HCT116 (cell line): Measurements from ENCODE around the gene WBP1L. TPM values are rescaled to one million over a fixed set of nuclear protein-coding genes. Genes with fewer than 3 reads are reported as not detected.

Experiments used
- ATAC-seq: fragments of 200-7000 bp; cut with Tn5 transposase; 2 replicates; pipeline ENCODE4 v1.9.1; 2020; ENCODE audit warnings: mild to moderate bottlenecking, moderate library complexity
- BruUV-seq: library from RNA; stranded (reverse); fragments of 400-500 nt; replicated peaks from 2 replicates; lab custom pipeline; 2021; lab: Mats Ljungman, UMichigan
- CTCF ChIA-PET: fragments of 300-600 bp; sonication (Branson Sonifier 250); formaldehyde crosslinking; loops from one replicate; lab custom pipeline; 2021; ENCODE audit warnings: antibody characterized with exemption; lab: Charles Lee
- POLR2A ChIA-PET: fragments of 300-600, 350-600 bp; sonication (Branson Sonifier 250); formaldehyde crosslinking; loops from one replicate; lab custom pipeline; 2021; ENCODE audit warnings: antibody characterized with exemption; lab: Charles Lee
- RAD21 ChIA-PET, 2 experiments: fragments of 300-600 bp; sonication (Branson Sonifier 250); formaldehyde crosslinking; loops; one replicate each; lab custom pipeline; 2023; ENCODE audit warnings: low total read pairs in 2 of 2; ENCODE audit not compliant: uncharacterized antibody in 2 of 2, unreplicated experiment in 2 of 2, low non-redundant PET in 1 of 2; lab: Charles Lee
- DNase-seq: peaks from one replicate; pipeline ENCODE4 v3.0.0-alpha.2; 2010; ENCODE audit warnings: low read depth, low spot score
- H2AFZ ChIP-seq: fragments of 200-600 bp; shearing (Covaris generic), sonication (generic); 2 replicates; pipeline ENCODE4 v1.6.1; 2017; ENCODE audit warnings: low read depth, mixed run types, mixed read lengths, antibody characterized with exemption, low read length; ENCODE audit not compliant: poor library complexity, severe bottlenecking
- H3K27ac ChIP-seq: 2 replicates; pipeline ENCODE4 v1.5.1; 2012; ENCODE audit warnings: low read depth, low read length
- H3K27me3 ChIP-seq: fragments of 200-600 bp; sonication (generic); 2 replicates; pipeline ENCODE4 v1.6.1; 2016; ENCODE audit warnings: mixed run types, low read length, mixed read lengths; ENCODE audit not compliant: insufficient read depth
- H3K36me3 ChIP-seq, 2 experiments: fragments of 200-500 bp in 1 of 2; fragments of 200-600 bp in 1 of 2; sonication (Bioruptor generic) in 1 of 2; sonication (generic) in 1 of 2; 2 replicates each; pipeline versions ENCODE4 v1.5.1 to v1.6.1; 2014 to 2016; ENCODE audit warnings: low read length in 2 of 2, inconsistent platforms in 1 of 2, mixed read lengths in 1 of 2, mixed run types in 1 of 2; ENCODE audit not compliant: insufficient read depth in 2 of 2, control insufficient read depth in 1 of 2
- H3K4me1 ChIP-seq, 2 experiments: fragments of 200-600 bp in 1 of 2; sonication (generic) in 1 of 2; 2 replicates each; pipeline versions ENCODE4 v1.5.1 to v1.6.1; 2012 to 2017; ENCODE audit warnings: low read length in 2 of 2, inconsistent platforms in 1 of 2, mild to moderate bottlenecking in 1 of 2, mixed read lengths in 1 of 2, mixed run types in 1 of 2, moderate library complexity in 1 of 2; ENCODE audit not compliant: insufficient read depth in 2 of 2, control insufficient read depth in 1 of 2
- H3K4me2 ChIP-seq: fragments of 200-600 bp; sonication (generic); 2 replicates; pipeline ENCODE4 v1.6.1; 2017; ENCODE audit warnings: mixed run types, low read length, mixed read lengths
- H3K4me3 ChIP-seq, 2 experiments: fragments of 200-600 bp in 1 of 2; sonication (generic) in 1 of 2; replicated peaks in 1 of 2; 2 replicates each; pipeline ENCODE4 v1.5.1; 2011 to 2016; ENCODE audit warnings: low read length in 2 of 2, control low read depth in 1 of 2, low read depth in 1 of 2, mild to moderate bottlenecking in 1 of 2, mixed read lengths in 1 of 2, mixed run types in 1 of 2
- H3K79me2 ChIP-seq: fragments of 200-600 bp; sonication (generic); 2 replicates; pipeline ENCODE4 v1.6.1; 2017; ENCODE audit warnings: mild to moderate bottlenecking, mixed run types, low read length, moderate library complexity, mixed read lengths; ENCODE audit not compliant: insufficient read depth
- H3K9ac ChIP-seq: fragments of 200-600 bp; sonication (generic); 2 replicates; pipeline ENCODE4 v1.6.1; 2016; ENCODE audit warnings: low read length, mixed read lengths
- H3K9me2 ChIP-seq: fragments of 200-600 bp; sonication (generic), shearing (Covaris generic); 2 replicates; pipeline ENCODE4 v1.6.1; 2017; ENCODE audit warnings: mixed run types, mild to moderate bottlenecking, moderate library complexity; ENCODE audit not compliant: insufficient read depth
- H3K9me3 ChIP-seq, 2 experiments: fragments of 200-500 bp in 1 of 2; fragments of 200-600 bp in 1 of 2; sonication (Bioruptor generic) in 1 of 2; sonication (generic) in 1 of 2; 2 replicates each; pipeline ENCODE4 v1.6.1; 2014 to 2017; ENCODE audit warnings: low read length in 2 of 2, mixed read lengths in 2 of 2, inconsistent platforms in 1 of 2, low read depth in 1 of 2, mild to moderate bottlenecking in 1 of 2, mixed run types in 1 of 2, moderate library complexity in 1 of 2; ENCODE audit not compliant: control insufficient read depth in 1 of 2, insufficient read depth in 1 of 2
- H4K20me1 ChIP-seq: fragments of 200-600 bp; sonication (generic), shearing (Covaris generic); 2 replicates; pipeline ENCODE4 v1.6.1; 2017; ENCODE audit warnings: mixed run types, mild to moderate bottlenecking, moderate library complexity; ENCODE audit not compliant: insufficient read depth
- CTCF ChIP-seq, 3 experiments: fragments of 200-600 bp in 1 of 3; sonication (generic) in 1 of 3; IDR thresholded peaks in 2 of 3; conservative IDR thresholded peaks in 1 of 3; 2 replicates each; pipeline ENCODE4 v1.5.1; 2012 to 2017; ENCODE audit warnings: low read depth in 2 of 3, low read length in 2 of 3, antibody characterized with exemption in 1 of 3, borderline replicate concordance in 1 of 3, control low read depth in 1 of 3, mild to moderate bottlenecking in 1 of 3, mixed read lengths in 1 of 3, mixed run types in 1 of 3, moderate library complexity in 1 of 3; ENCODE audit not compliant: insufficient read depth in 1 of 3
- EGR1 ChIP-seq: IDR thresholded peaks from 2 replicates; pipeline ENCODE4 v1.6.1; 2012; ENCODE audit warnings: low read depth
- ELF1 ChIP-seq: IDR thresholded peaks from 2 replicates; pipeline ENCODE4 v1.6.1; 2012; ENCODE audit warnings: low read depth, borderline replicate concordance
- EZH2 ChIP-seq: fragments of 200-600 bp; sonication (generic); IDR thresholded peaks from 2 replicates; pipeline ENCODE4 v1.6.1; 2017; ENCODE audit warnings: antibody characterized with exemption, mixed run types
- EZH2phosphoT487 ChIP-seq: fragments of 200-600 bp; IDR thresholded peaks from 2 replicates; pipeline ENCODE4 v1.6.1; 2018; ENCODE audit warnings: antibody characterized with exemption, borderline replicate concordance
- FOSL1 ChIP-seq: IDR thresholded peaks from 2 replicates; pipeline ENCODE4 v1.6.1; 2012; ENCODE audit warnings: low read depth
- POLR2A ChIP-seq: IDR thresholded peaks from 2 replicates; pipeline ENCODE4 v1.7.0; 2011; ENCODE audit warnings: borderline replicate concordance; ENCODE audit not compliant: insufficient read depth, insufficient read length; ENCODE audit errors: extremely low read depth
- RAD21 ChIP-seq: IDR thresholded peaks from 2 replicates; pipeline ENCODE4 v1.6.1; 2012; ENCODE audit warnings: low read depth, mild to moderate bottlenecking
- SIN3A ChIP-seq: IDR thresholded peaks from 2 replicates; pipeline ENCODE4 v1.6.1; 2012; ENCODE audit warnings: low read depth
- SP1 ChIP-seq: IDR thresholded peaks from 2 replicates; pipeline ENCODE4 v1.6.1; 2012; ENCODE audit warnings: low read depth
- SRF ChIP-seq: IDR thresholded peaks from 2 replicates; pipeline ENCODE4 v1.6.1; 2012; ENCODE audit warnings: low read depth
- TCF7L2 ChIP-seq: IDR thresholded peaks from 2 replicates; pipeline ENCODE4 v1.7.0; 2011; ENCODE audit warnings: borderline replicate concordance, inconsistent platforms; ENCODE audit not compliant: insufficient read depth, insufficient read length; ENCODE audit errors: extremely low read depth
- ZBTB33 ChIP-seq: IDR thresholded peaks from 2 replicates; pipeline ENCODE4 v1.6.1; 2011; ENCODE audit warnings: mild to moderate bottlenecking, low read length, moderate library complexity; ENCODE audit not compliant: insufficient replicate concordance; ENCODE audit errors: extremely low read depth
- ZFX ChIP-seq: fragments of 450-650 bp; IDR thresholded peaks from 2 replicates; pipeline ENCODE4 v1.6.1; 2017
- intact Hi-C: fragments of 100-400 bp; cut with micrococcal nuclease; formaldehyde crosslinking; loops from 2 replicates; pipeline ENCODE4 v1.10.0; 2022
- total RNA-seq: library from RNA; stranded (reverse); gene quantifications from one replicate; pipeline ENCODE4 v1.2.1, GENCODE V29; 2021; ENCODE audit not compliant: unreplicated experiment

WBP1L gene
- total RNA-seq, 1 experiment from 2014 or later = 25.2 TPM

GRCh38 chr10:102815790-102816549, 72.2 kb downstream of the WBP1L start:
- Histone ChIP-seq H3K4me2 (no peak overlapping the region), H3K9me3 (no peaks in the 10 kb centered on the region), H3K4me3 (no peak overlapping the region), H2AFZ (no peak overlapping the region), H3K27me3 (no peaks in the 10 kb centered on the region), H3K9ac (no peak overlapping the region), H3K27ac (no peak overlapping the region), H3K79me2 (no peaks in the 10 kb centered on the region), H3K4me1 (no peaks in the 10 kb centered on the region), H4K20me1 (no peaks in the 10 kb centered on the region), H3K36me3 (peaks cover 0 to 5% of the 10 kb centered on the region in 2 experiments; a peak in 1 of 4 replicates), H3K9me2 (no peaks in the 10 kb centered on the region)
- DNase-seq (no peak), ATAC-seq (no peak)
- RAD21 ChIA-PET = no interaction called here
- POLR2A ChIA-PET = no interaction called here
- intact Hi-C loops = no loop called here
- BruUV-seq = no TSS peak
- CTCF ChIA-PET = no interaction called here
- TF ChIP-seq FOSL1 = no peak
- TF ChIP-seq POLR2A = no peak
- TF ChIP-seq SP1 = no peak
- no peak for TF ChIP-seq SRF
- TF ChIP-seq ELF1 = no peak
- no peak for TF ChIP-seq CTCF (IDR thresholded peaks at IDR 0.05 in 2 of 3, conservative IDR thresholded peaks at IDR 0.05 in 1 of 3; ENCODE audit: borderline replicate concordance in 1 of 3, insufficient read depth in 1 of 3, low read depth in 2 of 3, low read length in 2 of 3)
- no peak for TF ChIP-seq SIN3A
- TF ChIP-seq RAD21 = no peak

- intact Hi-C loops = no loop called here
- Histone ChIP-seq H3K36me3 (0 out of 4 replicates have a peak, but pooled peaks cover 0 to 2% of the 10 kb centered on the region in 2 experiments), H3K4me2 (no peak overlapping the region), H3K9me2 (no peaks in the 10 kb centered on the region), H4K20me1 (no peaks in the 10 kb centered on the region), H3K27ac (no peak overlapping the region), H3K27me3 (no peaks in the 10 kb centered on the region), H2AFZ (no peak overlapping the region), H3K9me3 (no peaks in the 10 kb centered on the region), H3K79me2 (no peaks in the 10 kb centered on the region), H3K4me3 (no peak overlapping the region), H3K9ac (no peak overlapping the region), H3K4me1 (no peaks in the 10 kb centered on the region)
- DNase-seq = no peak
- no TSS peak for BruUV-seq
- ATAC-seq = no peak
- POLR2A ChIA-PET = no interaction called here
- RAD21 ChIA-PET = no interaction called here
- CTCF ChIA-PET = no interaction called here
- TF ChIP-seq SP1 (no peak), EZH2phosphoT487 (no peak), TCF7L2 (no peak), ZFX (no peak), ZBTB33 (no peak), EZH2 (no peak), EGR1 (no peak), SIN3A (no peak)
These were observed 73.4 kb downstream of the WBP1L start for GRCh38 chr10:102817175-102817574.
